GM19463 (cell line): ENCODE results near the gene SIRT3.
A peak's percentile ranks its signal among the peaks of the same experiment; 100 is the strongest.

Source experiments
- ATAC-seq: cut with Tn5 transposase; IDR thresholded peaks from one replicate; pipeline ENCODE4 v1.9.1; 2021; ENCODE audit warnings: mild to moderate bottlenecking, moderate library complexity; ENCODE audit not compliant: unreplicated experiment

SIRT3 gene

GRCh38 chr11:271319-271715, 35.2 kb upstream of the SIRT3 start:
- no peak for ATAC-seq

- ATAC-seq: no peak
These were observed 34.5 kb upstream of the SIRT3 start for GRCh38 chr11:270451-271318.

- peak; percentile 74 for ATAC-seq
These were observed 33.2 kb upstream of the SIRT3 start for GRCh38 chr11:269146-269890.

- ATAC-seq: peak; percentile 50
These were observed 32.6 kb upstream of the SIRT3 start for GRCh38 chr11:268716-269145.

GRCh38 chr11:267491-267994, 31.4 kb upstream of the SIRT3 start:
- no peak for ATAC-seq

GRCh38 chr11:266676-267439, 30.7 kb upstream of the SIRT3 start:
- no peak for ATAC-seq

- ATAC-seq: no peak
These were observed 25.5 kb upstream of the SIRT3 start for GRCh38 chr11:261624-262023.

- ATAC-seq: no peak
These were observed 23.3 kb upstream of the SIRT3 start for GRCh38 chr11:259413-259812.

- no peak for ATAC-seq
These were observed 21.8 kb upstream of the SIRT3 start for GRCh38 chr11:257766-258493.

GRCh38 chr11:256952-257737, 21.0 kb upstream of the SIRT3 start:
- ATAC-seq: no peak

- no peak for ATAC-seq
These were observed 19.7 kb upstream of the SIRT3 start for GRCh38 chr11:255816-256215.

- no peak for ATAC-seq
These were observed 19.0 kb upstream of the SIRT3 start for GRCh38 chr11:255176-255575.

GRCh38 chr11:253886-254270, 17.7 kb upstream of the SIRT3 start:
- ATAC-seq: no peak

- ATAC-seq: no peak
These were observed 17.2 kb upstream of the SIRT3 start for GRCh38 chr11:253160-253885.

- ATAC-seq: no peak
These were observed 16.5 kb upstream of the SIRT3 start for GRCh38 chr11:252666-253065.

GRCh38 chr11:251550-251949, 15.4 kb upstream of the SIRT3 start:
- no peak for ATAC-seq

- no peak for ATAC-seq
These were observed 14.7 kb upstream of the SIRT3 start for GRCh38 chr11:250740-251299.

GRCh38 chr11:250274-250673, 14.1 kb upstream of the SIRT3 start:
- no peak for ATAC-seq

- no peak for ATAC-seq
These were observed 12.9 kb upstream of the SIRT3 start for GRCh38 chr11:249062-249461.
